Lung (tissue), 12 donors: ENCODE measurements around the gene CYB5A. TPM values are rescaled to one million over a fixed set of nuclear protein-coding genes. Genes with fewer than 3 reads are reported as not detected.

Experiments
- ATAC-seq: fragments of 200-7000 bp; cut with Tn5 transposase; one replicate; pipeline ENCODE4 v1.9.1; 2020; ENCODE audit warnings: moderate number of reproducible peaks; ENCODE audit not compliant: insufficient read depth, low FRiP score
- DNase-seq, 3 donors: peaks; one replicate each; pipeline ENCODE4 v3.0.0-alpha.2; 2013 to 2017
- H3K27ac ChIP-seq, 2 donors: one replicate each; pipeline ENCODE4 v1.5.1; 2013; ENCODE audit warnings: mild to moderate bottlenecking in 2 of 2, moderate library complexity in 2 of 2, control low read depth in 1 of 2, inconsistent platforms in 1 of 2, low read depth in 1 of 2, low read length in 1 of 2
- H3K27me3 ChIP-seq, 3 donors: one replicate each; pipeline ENCODE4 v1.5.1; 2013; ENCODE audit warnings: low read length in 2 of 3; ENCODE audit not compliant: control insufficient read depth in 3 of 3, insufficient read depth in 3 of 3
- H3K36me3 ChIP-seq, 4 donors: one replicate each; pipeline ENCODE4 v1.5.1; 2013; ENCODE audit warnings: low read length in 4 of 4, mild to moderate bottlenecking in 1 of 4, moderate library complexity in 1 of 4; ENCODE audit not compliant: control insufficient read depth in 4 of 4, insufficient read depth in 4 of 4
- H3K4me1 ChIP-seq, 5 donors: one replicate each; pipeline ENCODE4 v1.5.1; 2013; ENCODE audit warnings: low read length in 5 of 5, mild to moderate bottlenecking in 2 of 5, moderate library complexity in 1 of 5; ENCODE audit not compliant: control insufficient read depth in 5 of 5, insufficient read depth in 5 of 5
- H3K4me3 ChIP-seq: one replicate; pipeline ENCODE4 v1.5.1; 2013; ENCODE audit warnings: mild to moderate bottlenecking, control low read depth, moderate library complexity
- H3K9ac ChIP-seq, 2 donors: one replicate each; pipeline ENCODE4 v1.5.1; 2013; ENCODE audit warnings: low read length in 2 of 2, control low read depth in 1 of 2; ENCODE audit not compliant: insufficient read depth in 1 of 2
- H3K9me3 ChIP-seq, 4 donors: one replicate each; pipeline ENCODE4 v1.5.1; 2013; ENCODE audit warnings: low read length in 3 of 4, mild to moderate bottlenecking in 1 of 4, moderate library complexity in 1 of 4; ENCODE audit not compliant: control insufficient read depth in 4 of 4, insufficient read depth in 3 of 4
- CTCF ChIP-seq: IDR thresholded peaks from 2 replicates; pipeline ENCODE4 v1.5.1; 2012; ENCODE audit warnings: mild to moderate bottlenecking; ENCODE audit errors: control extremely low read depth, extremely low read depth
- WGBS, 2 donors: extraction: QIAGEN DNeasy Blood & Tissue Kit; methylation state at CpG; one replicate each; pipeline ENCODE4 v1.1.7; 2013; 5-methylcytosine and 5-hydroxymethylcytosine counted together
- polyA plus RNA-seq, 2 donors: library from polyadenylated mRNA; stranded (reverse); fragments of 200-250 nt; gene quantifications; one replicate each; pipeline ENCODE4 v1.2.1, GENCODE V29; 2013
- total RNA-seq, 2 donors: library from RNA; depleted of rRNA in 1 of 2; stranded (reverse); fragments of >200 nt in 1 of 2; gene quantifications; one replicate each; pipeline ENCODE4 v1.2.1, GENCODE V29; 2014 to 2021
- donor health status: control.
- donor health status: control.
- donor health status: Bipolar disorder and iron deficiency.
- donor health status: healthy.
- donor health status: DM: yes; HTN: yes; CAD: no.

Gene CYB5A
- total and polyA plus RNA-seq, 4 donors: 408 to 853 (median 522) TPM

- H3K27ac ChIP-seq: no peak overlapping the region
- ATAC-seq (no peak), DNase-seq (no peak)
- no peaks in the 10 kb centered on the region for H3K36me3 ChIP-seq
- no peaks in the 10 kb centered on the region for H3K9me3 ChIP-seq
- 93 to 95% methylated on average over 10 of the region's 10 CpGs for WGBS, 2 donors
- no peak overlapping the region for H3K4me3 ChIP-seq
- no peaks in the 10 kb centered on the region for H3K27me3 ChIP-seq
- peaks cover 0 to 33% (median 14%) of the 10 kb centered on the region in 5 donors for H3K4me1 ChIP-seq
- H3K9ac ChIP-seq: no peak overlapping the region
- no peak for TF ChIP-seq CTCF
These were observed 61.9 kb downstream of the CYB5A start for GRCh38 chr18:74229891-74230290.

GRCh38 chr18:74229005-74229404 is 62.8 kb downstream of the CYB5A start:
- Histone ChIP-seq H3K4me1 (peaks cover 0 to 24% (median 11%) of the 10 kb centered on the region in 5 donors), H3K27me3 (no peaks in the 10 kb centered on the region), H3K27ac (no peak overlapping the region), H3K9me3 (no peaks in the 10 kb centered on the region), H3K36me3 (no peaks in the 10 kb centered on the region), H3K9ac (no peak overlapping the region), H3K4me3 (no peak overlapping the region)
- WGBS, 2 donors: 96 to 100% methylated on average over 3 of the region's 3 CpGs
- DNase-seq (no peak), ATAC-seq (no peak)
- no peak for TF ChIP-seq CTCF

- H3K27ac ChIP-seq: no peak overlapping the region
- no peak overlapping the region for H3K4me3 ChIP-seq
- DNase-seq (no peak), ATAC-seq (no peak)
- WGBS, 2 donors: 93 to 95% methylated on average over 5 of the region's 5 CpGs
- no peaks in the 10 kb centered on the region for H3K9me3 ChIP-seq
- H3K27me3 ChIP-seq: no peaks in the 10 kb centered on the region
- TF ChIP-seq CTCF: no peak
- no peak overlapping the region for H3K9ac ChIP-seq
- peaks cover 0 to 18% (median 5%) of the 10 kb centered on the region in 5 donors for H3K4me1 ChIP-seq
- no peaks in the 10 kb centered on the region for H3K36me3 ChIP-seq
These were observed 63.5 kb downstream of the CYB5A start for GRCh38 chr18:74228312-74228711.

GRCh38 chr18:74226666-74227065 is 65.1 kb downstream of the CYB5A start:
- ATAC-seq: no peak
- DNase-seq: no peak
- no peaks in the 10 kb centered on the region for H3K36me3 ChIP-seq
- H3K4me1 ChIP-seq: peaks cover 0 to 14% (median 5%) of the 10 kb centered on the region in 5 donors
- no peak for TF ChIP-seq CTCF
- WGBS, 2 donors: 96% methylated on average over 10 of the region's 10 CpGs
- H3K9ac ChIP-seq: no peak overlapping the region
- no peak overlapping the region for H3K27ac ChIP-seq
- no peaks in the 10 kb centered on the region for H3K27me3 ChIP-seq
- H3K4me3 ChIP-seq: no peak overlapping the region
- no peaks in the 10 kb centered on the region for H3K9me3 ChIP-seq
